Activated naive CD4-positive, alpha-beta T cell treated with anti-CD3 and anti-CD28 coated beads, Interleukin-2, amount 10 ng/mL, durations not matched to agents 5 hours and 36 hours (primary cell): Measurements from ENCODE around the gene DSG3. TPM values are rescaled to one million over a fixed set of nuclear protein-coding genes. Genes with fewer than 3 reads are reported as not detected.

ENCODE experiments used
- total RNA-seq, 2 experiments: library from RNA; stranded (reverse); gene quantifications; one replicate each; pipeline ENCODE4 v1.2.3, GENCODE V29; 2021

DSG3 gene
- not detected for total RNA-seq

GRCh38 chr18:31447530-31448191 is at the start of gene DSG3:
Gene DSG3 (plus strand): TSS chr18:31447741. CDS start chr18:31447878, 137 bp downstream.

GRCh38 chr18:31497836-31498573 is 50.5 kb downstream of the DSG3 start, which contains the start of gene DSG2:
Gene DSG2 (plus strand): TSS chr18:31498177. CDS start chr18:31498252, 75 bp downstream.

Other genes starting within 250 kb of the DSG3 start
- not detected for gene DSG1, start 129.6 kb upstream of the DSG3 start, total RNA-seq
- gene DSG4, start 71.0 kb upstream of the DSG3 start, total RNA-seq, result not detected
- gene DSG2, start 50.4 kb downstream of the DSG3 start, total RNA-seq, result under 1 TPM; 0.50 to 0.53 TPM
- not detected for gene TTR, start 144.1 kb downstream of the DSG3 start, total RNA-seq
- gene B4GALT6, start 236.8 kb downstream of the DSG3 start, total RNA-seq, result 1 to 10 TPM in 1 of 2 experiments, under 1 TPM in 1; 0.86 to 1.3 TPM